Measurements from ENCODE around the gene SPSB1.

The SPSB1 gene

GRCh38 chr1:9260059-9260766, 32.5 kb upstream of the SPSB1 start:
- no peak for DNase-seq (ENCODE audit: low spot score)

GRCh38 chr1:9261496-9261895, 31.2 kb upstream of the SPSB1 start:
- DNase-seq (ENCODE audit: low spot score) = no peak

- DNase-seq (ENCODE audit: low spot score) = no peak
Measured at GRCh38 chr1:9262096-9262986, 30.4 kb upstream of the SPSB1 start.

- DNase-seq (ENCODE audit: low spot score) = no peak
Measured at GRCh38 chr1:9263276-9263855, 29.3 kb upstream of the SPSB1 start.

- DNase-seq (ENCODE audit: low spot score) = no peak
Measured at GRCh38 chr1:9263984-9264872, 28.5 kb upstream of the SPSB1 start.

- no peak for DNase-seq (ENCODE audit: low spot score)
Measured at GRCh38 chr1:9265037-9265436, 27.7 kb upstream of the SPSB1 start.

- DNase-seq (ENCODE audit: low spot score) = no peak
Measured at GRCh38 chr1:9265968-9266367, 26.7 kb upstream of the SPSB1 start.

GRCh38 chr1:9267352-9267686, 25.4 kb upstream of the SPSB1 start:
- DNase-seq (ENCODE audit: low spot score) = no peak

- DNase-seq (ENCODE audit: low spot score) = no peak
Measured at GRCh38 chr1:9267827-9268581, 24.7 kb upstream of the SPSB1 start.

- no peak for DNase-seq (ENCODE audit: low spot score)
Measured at GRCh38 chr1:9269078-9269501, 23.6 kb upstream of the SPSB1 start.

- no peak for DNase-seq (ENCODE audit: low spot score)
Measured at GRCh38 chr1:9269721-9270120, 23.0 kb upstream of the SPSB1 start.

- peak; percentile 30 for DNase-seq (ENCODE audit: low spot score)
Measured at GRCh38 chr1:9270290-9270883, 22.3 kb upstream of the SPSB1 start.

GRCh38 chr1:9271283-9271682, 21.4 kb upstream of the SPSB1 start:
- DNase-seq (ENCODE audit: low spot score) = no peak

- no peak for DNase-seq (ENCODE audit: low spot score)
Measured at GRCh38 chr1:9271861-9272595, 20.7 kb upstream of the SPSB1 start.

- DNase-seq (ENCODE audit: low spot score) = no peak
Measured at GRCh38 chr1:9273177-9273576, 19.5 kb upstream of the SPSB1 start.

GRCh38 chr1:9275161-9275560, 17.5 kb upstream of the SPSB1 start:
- no peak for DNase-seq (ENCODE audit: low spot score)

- peak; percentile 90 for DNase-seq (ENCODE audit: low spot score)
Measured at GRCh38 chr1:9275567-9276034, 17.1 kb upstream of the SPSB1 start.

- DNase-seq (ENCODE audit: low spot score) = no peak
Measured at GRCh38 chr1:9278116-9278515, 14.6 kb upstream of the SPSB1 start.

GRCh38 chr1:9278585-9279153, 14.0 kb upstream of the SPSB1 start:
- no peak for DNase-seq (ENCODE audit: low spot score)
